IMR-90 (cell line): ENCODE results near the gene TMEM260. TPM values are rescaled to one million over a fixed set of nuclear protein-coding genes. Genes with fewer than 3 reads are reported as not detected.

Experiments
- ATAC-seq: fragments of 200-7000 bp; cut with Tn5 transposase; 2 replicates; pipeline ENCODE4 v1.9.1; 2020; ENCODE audit warnings: low read depth, mild to moderate bottlenecking, moderate library complexity
- BruUV-seq: library from RNA; stranded (reverse); fragments of 400-500 nt; replicated peaks from 2 replicates; lab custom pipeline; 2021; lab: Mats Ljungman, UMichigan
- CTCF ChIA-PET: fragments of 300-600 bp; formaldehyde crosslinking; extraction: SDS; loops from one replicate; lab custom pipeline; 2021; ENCODE audit warnings: antibody characterized with exemption; lab: Yijun Ruan, JAX
- POLR2A ChIA-PET: fragments of 300-600 bp; sonication (Branson Sonifier 250); formaldehyde crosslinking; loops from one replicate; lab custom pipeline; 2022; ENCODE audit warnings: antibody characterized with exemption; ENCODE audit not compliant: unreplicated experiment; lab: Charles Lee
- DNase-seq: peaks from one replicate; pipeline ENCODE4 v3.0.0; 2013
- H2AFZ ChIP-seq: replicated peaks from 2 replicates; pipeline ENCODE3; 2013; ENCODE audit warnings: low read length, mild to moderate bottlenecking; ENCODE audit not compliant: poor library complexity
- H2AK5ac ChIP-seq: 2 replicates; pipeline ENCODE4 v1.6.1; 2013; ENCODE audit warnings: low read depth, low read length, inconsistent platforms
- H2AK9ac ChIP-seq: replicated peaks from 2 replicates; pipeline ENCODE3; 2013; ENCODE audit warnings: mild to moderate bottlenecking, low read depth, low read length, moderate library complexity; ENCODE audit not compliant: poor library complexity
- H2BK120ac ChIP-seq: 2 replicates; pipeline ENCODE4 v1.6.1; 2013; ENCODE audit warnings: low read depth, low read length, inconsistent platforms
- H2BK15ac ChIP-seq: 3 replicates; pipeline ENCODE4 v1.6.1; 2013; ENCODE audit warnings: low read depth, low read length, inconsistent platforms
- H2BK20ac ChIP-seq: 2 replicates; pipeline ENCODE4 v1.6.1; 2013; ENCODE audit warnings: low read depth, mild to moderate bottlenecking, inconsistent platforms, low read length, moderate library complexity
- H2BK5ac ChIP-seq: 2 replicates; pipeline ENCODE4 v1.6.1; 2013; ENCODE audit warnings: mild to moderate bottlenecking, low read depth, low read length, inconsistent platforms; ENCODE audit not compliant: poor library complexity, severe bottlenecking
- H3K14ac ChIP-seq: replicated peaks from 2 replicates; pipeline ENCODE4 v1.6.1; 2013; ENCODE audit warnings: low read depth, low read length, inconsistent platforms
- H3K18ac ChIP-seq: 2 replicates; pipeline ENCODE4 v1.6.1; 2013; ENCODE audit warnings: low read depth, low read length, control low read depth
- H3K23ac ChIP-seq: 2 replicates; pipeline ENCODE4 v1.6.1; 2013; ENCODE audit warnings: low read depth, low read length, inconsistent platforms
- H3K27ac ChIP-seq: 2 replicates; pipeline ENCODE4 v1.5.1; 2013; ENCODE audit warnings: mild to moderate bottlenecking, control low read depth, low read length; ENCODE audit not compliant: insufficient read depth
- H3K27me3 ChIP-seq: 2 replicates; pipeline ENCODE4 v1.6.1; 2013; ENCODE audit warnings: low read length; ENCODE audit not compliant: control insufficient read depth, insufficient read depth
- H3K36me3 ChIP-seq: 2 replicates; pipeline ENCODE4 v1.6.1; 2013; ENCODE audit warnings: low read length, mixed read lengths; ENCODE audit not compliant: control insufficient read depth, insufficient read depth
- H3K4ac ChIP-seq: 2 replicates; pipeline ENCODE4 v1.6.1; 2013; ENCODE audit warnings: low read depth, low read length, inconsistent platforms
- H3K4me1 ChIP-seq: 2 replicates; pipeline ENCODE4 v1.6.1; 2013; ENCODE audit warnings: low read length, mixed read lengths; ENCODE audit not compliant: control insufficient read depth, insufficient read depth
- H3K4me2 ChIP-seq: 2 replicates; pipeline ENCODE4 v1.6.1; 2013; ENCODE audit warnings: low read depth, mild to moderate bottlenecking, control low read depth, low read length, moderate library complexity
- H3K4me3 ChIP-seq: 2 replicates; pipeline ENCODE4 v1.5.1; 2013; ENCODE audit warnings: low read depth, mild to moderate bottlenecking, control low read depth, low read length, moderate library complexity; ENCODE audit not compliant: insufficient read depth
- H3K56ac ChIP-seq: 2 replicates; pipeline ENCODE4 v1.6.1; 2013; ENCODE audit warnings: low read length, inconsistent platforms; ENCODE audit not compliant: insufficient read depth; ENCODE audit errors: extremely low read depth
- H3K79me1 ChIP-seq, 2 experiments: 2 replicates each; pipeline ENCODE4 v1.6.1; 2013; ENCODE audit warnings: low read length in 2 of 2, inconsistent platforms in 1 of 2, low read depth in 1 of 2
- H3K9ac ChIP-seq: 2 replicates; pipeline ENCODE4 v1.6.1; 2013; ENCODE audit warnings: low read depth, low read length, control low read depth
- H3K9me1 ChIP-seq: 2 replicates; pipeline ENCODE4 v1.6.1; 2013; ENCODE audit warnings: low read length, inconsistent platforms; ENCODE audit not compliant: insufficient read depth
- H3K9me3 ChIP-seq: 2 replicates; pipeline ENCODE4 v1.6.1; 2013; ENCODE audit warnings: low read length; ENCODE audit not compliant: control insufficient read depth, insufficient read depth
- H4K20me1 ChIP-seq: 2 replicates; pipeline ENCODE4 v1.6.1; 2013; ENCODE audit warnings: low read length, inconsistent platforms; ENCODE audit not compliant: insufficient read depth
- H4K5ac ChIP-seq: 2 replicates; pipeline ENCODE4 v1.6.1; 2013; ENCODE audit warnings: mild to moderate bottlenecking, low read depth, low read length, control low read depth
- H4K8ac ChIP-seq, 2 experiments: 2 replicates each; pipeline ENCODE4 v1.6.1; 2013; ENCODE audit warnings: low read depth in 2 of 2, low read length in 2 of 2, control low read depth in 1 of 2, inconsistent platforms in 1 of 2
- H4K91ac ChIP-seq: 2 replicates; pipeline ENCODE4 v1.6.1; 2013; ENCODE audit warnings: low read depth, low read length, inconsistent platforms; ENCODE audit not compliant: insufficient read depth
- MAZ ChIP-seq: IDR thresholded peaks from 2 replicates; pipeline ENCODE4 v1.6.1; 2012; ENCODE audit warnings: low read depth, mild to moderate bottlenecking, low read length, improper control_type of control experiment, moderate library complexity, borderline replicate concordance
- POLR2A ChIP-seq: IDR thresholded peaks from 2 replicates; pipeline ENCODE4 v1.6.1; 2012; ENCODE audit warnings: mild to moderate bottlenecking, low read depth, low read length
- WGBS, 2 experiments: methylation state at CpG; one replicate each; pipeline versions ENCODE4 v1.1.5 to v1.1.7; 2013; ENCODE audit warnings: missing lambda C conversion rate in 2 of 2; ENCODE audit not compliant: insufficient read length in 1 of 2; ENCODE audit errors: extremely low coverage in 2 of 2; 5-methylcytosine and 5-hydroxymethylcytosine counted together
- dilution Hi-C: fragments of 300-500 bp; cut with HindIII; formaldehyde crosslinking; loops from one replicate; pipeline ENCODE4 v1.14.3; 2018; ENCODE audit warnings: low sequenced_read_pairs; ENCODE audit not compliant: unreplicated experiment
- in situ Hi-C: fragments of 300-500 bp; cut with MboI; formaldehyde crosslinking; loops from 3 replicates; pipeline ENCODE4 v1.14.3; 2019; ENCODE audit warnings: low sequenced_read_pairs, inconsistent platforms, mixed read lengths
- intact Hi-C: fragments of 100-400 bp; cut with micrococcal nuclease; formaldehyde crosslinking; loops from 2 replicates; pipeline ENCODE4 v1.10.0; 2022
- polyA plus RNA-seq, 3 experiments: library from polyadenylated mRNA; depleted of rRNA; stranded (reverse); fragments of >200 nt; gene quantifications; 2 replicates each; pipeline ENCODE4 v1.2.3, GENCODE V29; 2012; ENCODE audit warnings: low replicate concordance in 1 of 3
- total RNA-seq: library from RNA; depleted of rRNA; stranded (reverse); fragments of >200 nt; gene quantifications from 2 replicates; pipeline ENCODE4 v1.2.3, GENCODE V29; 2012
- TF ChIP-seq, protein P1 (sequence below): conservative IDR thresholded peaks from 2 replicates; pipeline ENCODE4 v1.5.1; 2012; ENCODE audit warnings: mild to moderate bottlenecking, low read depth, low read length, improper control_type of control experiment
- TF ChIP-seq, protein P2 (sequence below): fragments of 150-350 bp; IDR thresholded peaks from 2 replicates; pipeline ENCODE4 v1.6.1; 2017; ENCODE audit warnings: mild to moderate bottlenecking, antibody characterized with exemption, low read length, low read depth

TMEM260 gene
- total and polyA plus RNA-seq, 2 of the 4 experiments (the other 2 are of a cell fraction), result 6.4 to 11.5 TPM

DNA sequence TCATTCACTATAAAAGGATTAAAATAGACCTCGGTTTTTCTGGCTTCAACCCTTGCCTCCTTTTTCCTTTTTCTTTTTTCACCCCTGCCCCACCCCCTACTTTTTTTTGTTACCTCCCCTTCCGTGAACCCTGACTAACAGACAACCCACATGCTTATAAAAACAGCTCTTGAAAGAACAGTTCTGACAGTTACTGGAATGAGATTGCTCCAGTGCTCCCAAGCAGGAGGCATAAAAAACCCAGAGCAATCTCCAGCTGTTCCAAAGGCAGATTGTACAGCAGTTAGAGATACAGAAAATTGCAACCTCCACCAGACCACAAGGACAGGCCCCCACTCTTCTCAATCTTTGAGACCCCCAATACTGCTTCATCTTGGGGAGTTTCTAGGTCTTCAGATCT, 29.9 kb upstream of the TMEM260 start:
- Histone ChIP-seq H2BK15ac (no peak overlapping the region), H3K36me3 (no peaks in the 10 kb centered on the region), H3K18ac (no peak overlapping the region), H3K4me1 (no peaks in the 10 kb centered on the region), H3K23ac (no peak overlapping the region), H2AK9ac (no peak overlapping the region), H4K5ac (no peak overlapping the region), H3K79me1 (no peaks in the 10 kb centered on the region), H2BK20ac (no peak overlapping the region), H3K4me3 (no peak overlapping the region), H2AFZ (no peak overlapping the region), H2BK5ac (no peak overlapping the region), H3K14ac (no peak overlapping the region), H3K9ac (no peak overlapping the region), H3K27ac (no peak overlapping the region), H2AK5ac (no peak overlapping the region), H3K4ac (no peak overlapping the region), H3K56ac (no peak overlapping the region), H3K9me1 (no peaks in the 10 kb centered on the region), H3K27me3 (peaks cover 30% of the 10 kb centered on the region), H4K91ac (no peak overlapping the region), H4K8ac (no peak overlapping the region), H2BK120ac (no peak overlapping the region), H3K9me3 (no peaks in the 10 kb centered on the region), H4K20me1 (no peaks in the 10 kb centered on the region), H3K4me2 (no peak overlapping the region)
- TF ChIP-seq POLR2A (no peak), MAZ (no peak)
- TF ChIP-seq, protein P1, sequence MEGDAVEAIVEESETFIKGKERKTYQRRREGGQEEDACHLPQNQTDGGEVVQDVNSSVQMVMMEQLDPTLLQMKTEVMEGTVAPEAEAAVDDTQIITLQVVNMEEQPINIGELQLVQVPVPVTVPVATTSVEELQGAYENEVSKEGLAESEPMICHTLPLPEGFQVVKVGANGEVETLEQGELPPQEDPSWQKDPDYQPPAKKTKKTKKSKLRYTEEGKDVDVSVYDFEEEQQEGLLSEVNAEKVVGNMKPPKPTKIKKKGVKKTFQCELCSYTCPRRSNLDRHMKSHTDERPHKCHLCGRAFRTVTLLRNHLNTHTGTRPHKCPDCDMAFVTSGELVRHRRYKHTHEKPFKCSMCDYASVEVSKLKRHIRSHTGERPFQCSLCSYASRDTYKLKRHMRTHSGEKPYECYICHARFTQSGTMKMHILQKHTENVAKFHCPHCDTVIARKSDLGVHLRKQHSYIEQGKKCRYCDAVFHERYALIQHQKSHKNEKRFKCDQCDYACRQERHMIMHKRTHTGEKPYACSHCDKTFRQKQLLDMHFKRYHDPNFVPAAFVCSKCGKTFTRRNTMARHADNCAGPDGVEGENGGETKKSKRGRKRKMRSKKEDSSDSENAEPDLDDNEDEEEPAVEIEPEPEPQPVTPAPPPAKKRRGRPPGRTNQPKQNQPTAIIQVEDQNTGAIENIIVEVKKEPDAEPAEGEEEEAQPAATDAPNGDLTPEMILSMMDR, result no peak
- TF ChIP-seq, protein P2, sequence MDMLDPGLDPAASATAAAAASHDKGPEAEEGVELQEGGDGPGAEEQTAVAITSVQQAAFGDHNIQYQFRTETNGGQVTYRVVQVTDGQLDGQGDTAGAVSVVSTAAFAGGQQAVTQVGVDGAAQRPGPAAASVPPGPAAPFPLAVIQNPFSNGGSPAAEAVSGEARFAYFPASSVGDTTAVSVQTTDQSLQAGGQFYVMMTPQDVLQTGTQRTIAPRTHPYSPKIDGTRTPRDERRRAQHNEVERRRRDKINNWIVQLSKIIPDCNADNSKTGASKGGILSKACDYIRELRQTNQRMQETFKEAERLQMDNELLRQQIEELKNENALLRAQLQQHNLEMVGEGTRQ, result no peak
- ChIA-PET CTCF (no interaction called here), POLR2A (no interaction called here)
- dilution Hi-C loops, result no loop called here
- no CpG with 5 or more reads among the region's 2 CpGs for WGBS, 2 experiments
- ATAC-seq, result no peak
- DNase-seq, result no peak
- in situ Hi-C loops, result no loop called here
- BruUV-seq, result no TSS peak
- intact Hi-C loops, result loop anchor here (10.0 kb wide), 1 partner anchor 515 kb away; no protein-coding TSS in a partner anchor
